Activated CD8-positive, alpha-beta T cell treated with anti-CD3 and anti-CD28 coated beads, Interleukin-2, amount 10 ng/mL, durations not matched to agents 7 days and 5 days (primary cell): ENCODE data around the gene BBS5. TPM values are rescaled to one million over a fixed set of nuclear protein-coding genes. Genes with fewer than 3 reads are reported as not detected.
A peak's percentile ranks its signal among the peaks of the same experiment; 100 is the strongest.
"Not testable (repeated sequence)": the region's sequence is repeated elsewhere in the genome, so short reads cannot be mapped to it uniquely, and the experiment has no call there.

Experiments
- ATAC-seq: fragments of 150-1000 bp; cut with Tn5 transposase; one replicate; pipeline ENCODE4 v1.10.0; 2021; ENCODE audit warnings: moderate library complexity
- CTCF ChIA-PET: fragments of 350-600 bp; sonication (Branson Sonifier 250); formaldehyde crosslinking; loops from one replicate; lab custom pipeline; 2021; ENCODE audit warnings: antibody characterized with exemption; lab: Charles Lee
- POLR2A ChIA-PET: fragments of 350-600 bp; sonication (Branson Sonifier 250); formaldehyde crosslinking; loops from one replicate; lab custom pipeline; 2021; ENCODE audit warnings: antibody characterized with exemption; lab: Charles Lee
- DNase-seq: peaks from one replicate; pipeline ENCODE4 v3.0.0-alpha.2; 2020
- H3K27ac Mint-ChIP-seq: one replicate; pipeline ENCODE4 v1.8.0; 2021; ENCODE audit warnings: mild to moderate bottlenecking, mixed read lengths
- H3K27me3 Mint-ChIP-seq: one replicate; pipeline ENCODE4 v1.8.0; 2021; ENCODE audit warnings: low read depth, mixed read lengths
- H3K36me3 Mint-ChIP-seq: one replicate; pipeline ENCODE4 v1.8.0; 2021; ENCODE audit warnings: low read depth, mixed read lengths
- H3K4me1 Mint-ChIP-seq: one replicate; pipeline ENCODE4 v1.8.0; 2021; ENCODE audit warnings: low read depth, mixed read lengths
- H3K4me3 Mint-ChIP-seq: one replicate; pipeline ENCODE4 v1.8.0; 2021; ENCODE audit warnings: mild to moderate bottlenecking, mixed read lengths
- H3K9me3 Mint-ChIP-seq: one replicate; pipeline ENCODE4 v1.8.0; 2022; ENCODE audit warnings: mixed read lengths; ENCODE audit not compliant: insufficient read depth
- total RNA-seq, 2 experiments: library from RNA; stranded (reverse); gene quantifications; one replicate each; pipeline ENCODE4 v1.2.3, GENCODE V29; 2021

The BBS5 gene
- total RNA-seq, 2 experiments from 2014 or later = 1.9 to 2.2 TPM

- H3K4me3 Mint-ChIP-seq = no peak overlapping the region
- DNase-seq = no peak
- POLR2A ChIA-PET = no interaction called here
- peaks cover 2% of the 10 kb centered on the region for H3K27me3 Mint-ChIP-seq
- H3K4me1 Mint-ChIP-seq = no peaks in the 10 kb centered on the region
- no peaks in the 10 kb centered on the region for H3K9me3 Mint-ChIP-seq
- CTCF ChIA-PET = no interaction called here
- H3K36me3 Mint-ChIP-seq = no peaks in the 10 kb centered on the region
- no peak for ATAC-seq
- H3K27ac Mint-ChIP-seq = no peak overlapping the region
These were observed 33.8 kb downstream of the BBS5 start for GRCh38 chr2:169513094-169513493.

GRCh38 chr2:169513926-169514325, 34.6 kb downstream of the BBS5 start:
- ChIA-PET POLR2A (no interaction called here), CTCF (interaction anchor here (1.1 kb wide), 1 partner anchor 14 kb away, joined by 3 read pairs; no protein-coding TSS in a partner anchor)
- H3K4me1 Mint-ChIP-seq = no peaks in the 10 kb centered on the region
- peaks cover 2% of the 10 kb centered on the region for H3K27me3 Mint-ChIP-seq
- H3K9me3 Mint-ChIP-seq = no peaks in the 10 kb centered on the region
- H3K27ac Mint-ChIP-seq = no peak overlapping the region
- H3K4me3 Mint-ChIP-seq = no peak overlapping the region
- DNase-seq (no peak), ATAC-seq (no peak)
- H3K36me3 Mint-ChIP-seq = no peaks in the 10 kb centered on the region

GRCh38 chr2:169514758-169515157, 35.5 kb downstream of the BBS5 start:
- ATAC-seq, DNase-seq, H3K27me3 Mint-ChIP-seq, H3K4me1 Mint-ChIP-seq, H3K9me3 Mint-ChIP-seq, POLR2A ChIA-PET, H3K4me3 Mint-ChIP-seq, H3K36me3 Mint-ChIP-seq, H3K27ac Mint-ChIP-seq: not testable (repeated sequence)
- CTCF ChIA-PET = interaction anchor here (1.1 kb wide), 1 partner anchor 13 kb away, joined by 3 read pairs; no protein-coding TSS in a partner anchor

GRCh38 chr2:169516488-169516995, 37.2 kb downstream of the BBS5 start:
- H3K4me1 Mint-ChIP-seq, H3K36me3 Mint-ChIP-seq, H3K4me3 Mint-ChIP-seq, POLR2A ChIA-PET, ATAC-seq, H3K27me3 Mint-ChIP-seq, DNase-seq, H3K27ac Mint-ChIP-seq, H3K9me3 Mint-ChIP-seq: not testable (repeated sequence)
- CTCF ChIA-PET = interaction anchor here (1.1 kb wide), 1 partner anchor 37 kb away, joined by 3 read pairs; the partner anchor contains the start of gene BBS5

- no peak overlapping the region for H3K4me3 Mint-ChIP-seq
- no peaks in the 10 kb centered on the region for H3K27me3 Mint-ChIP-seq
- no peaks in the 10 kb centered on the region for H3K36me3 Mint-ChIP-seq
- DNase-seq = no peak
- H3K9me3 Mint-ChIP-seq = no peaks in the 10 kb centered on the region
- H3K4me1 Mint-ChIP-seq = no peaks in the 10 kb centered on the region
- no peak overlapping the region for H3K27ac Mint-ChIP-seq
- ChIA-PET CTCF (no interaction called here), POLR2A (no interaction called here)
- ATAC-seq = no peak
These were observed 41.6 kb downstream of the BBS5 start for GRCh38 chr2:169520896-169521295.

- ATAC-seq = no peak
- Mint-ChIP-seq H3K4me1 (no peaks in the 10 kb centered on the region), H3K9me3 (no peaks in the 10 kb centered on the region), H3K4me3 (no peak overlapping the region), H3K27ac (no peak overlapping the region), H3K27me3 (no peaks in the 10 kb centered on the region), H3K36me3 (peaks cover 5% of the 10 kb centered on the region)
- ChIA-PET CTCF (interaction anchor here (1.5 kb wide), 1 partner anchor 244 kb away, joined by 3 read pairs; no protein-coding TSS in a partner anchor), POLR2A (no interaction called here)
- no peak for DNase-seq
These were observed 44.4 kb downstream of the BBS5 start for GRCh38 chr2:169523681-169524080.

- Mint-ChIP-seq H3K27me3 (no peaks in the 10 kb centered on the region), H3K4me1 (no peaks in the 10 kb centered on the region), H3K9me3 (no peaks in the 10 kb centered on the region), H3K27ac (no peak overlapping the region), H3K4me3 (no peak overlapping the region), H3K36me3 (peaks cover 15% of the 10 kb centered on the region)
- ChIA-PET POLR2A (no interaction called here), CTCF (no interaction called here)
- DNase-seq (no peak), ATAC-seq (no peak)
These were observed 46.1 kb downstream of the BBS5 start for GRCh38 chr2:169525434-169525833.

- H3K4me3 Mint-ChIP-seq = no peak overlapping the region
- no peaks in the 10 kb centered on the region for H3K4me1 Mint-ChIP-seq
- H3K27me3 Mint-ChIP-seq = no peaks in the 10 kb centered on the region
- DNase-seq (no peak), ATAC-seq (no peak)
- no peak overlapping the region for H3K27ac Mint-ChIP-seq
- POLR2A ChIA-PET = no interaction called here
- H3K36me3 Mint-ChIP-seq = peaks cover 18% of the 10 kb centered on the region
- no peaks in the 10 kb centered on the region for H3K9me3 Mint-ChIP-seq
- CTCF ChIA-PET = no interaction called here
These were observed 47.2 kb downstream of the BBS5 start for GRCh38 chr2:169526451-169526850.

- POLR2A ChIA-PET = no interaction called here
- Mint-ChIP-seq H3K27me3 (no peaks in the 10 kb centered on the region), H3K9me3 (no peaks in the 10 kb centered on the region), H3K4me3 (no peak overlapping the region), H3K27ac (no peak overlapping the region), H3K4me1 (no peaks in the 10 kb centered on the region), H3K36me3 (peaks cover 18% of the 10 kb centered on the region)
- DNase-seq (peak; percentile 82), ATAC-seq (peak; percentile 94)
- CTCF ChIA-PET = interaction anchor here (0.6 to 1.5 kb wide), 16 partner anchors 9 to 400 kb away, joined by 3 to 6 read pairs (median 4); partner anchors contain the start of gene KLHL41
These were observed 49.0 kb downstream of the BBS5 start for GRCh38 chr2:169528271-169528701.

GRCh38 chr2:169539460-169539859, 60.2 kb downstream of the BBS5 start:
- H3K27ac Mint-ChIP-seq = not testable (repeated sequence)
- H3K36me3 Mint-ChIP-seq = peaks cover 24% of the 10 kb centered on the region

GRCh38 chr2:169540146-169540545, 60.9 kb downstream of the BBS5 start:
- peaks cover 24% of the 10 kb centered on the region for H3K36me3 Mint-ChIP-seq
- no peaks in the 10 kb centered on the region for H3K9me3 Mint-ChIP-seq
- ATAC-seq = no peak
- no peak overlapping the region for H3K27ac Mint-ChIP-seq
- H3K4me3 Mint-ChIP-seq = no peak overlapping the region
- no peaks in the 10 kb centered on the region for H3K4me1 Mint-ChIP-seq
- DNase-seq = no peak
- CTCF ChIA-PET = no interaction called here
- POLR2A ChIA-PET = no interaction called here
- H3K27me3 Mint-ChIP-seq = no peaks in the 10 kb centered on the region

More at GRCh38 chr2:169539460-169539859, 60.2 kb downstream of the BBS5 start:
- ATAC-seq, H3K4me1 Mint-ChIP-seq, CTCF ChIA-PET, H3K27me3 Mint-ChIP-seq, DNase-seq, H3K4me3 Mint-ChIP-seq, H3K9me3 Mint-ChIP-seq: not testable (repeated sequence)
- POLR2A ChIA-PET = interaction anchor here (0.5 kb wide), 1 partner anchor 528 kb away, joined by 3 read pairs; no protein-coding TSS in a partner anchor

GRCh38 chr2:169542433-169542832, 63.1 kb downstream of the BBS5 start:
- Mint-ChIP-seq H3K27ac (no peak overlapping the region), H3K4me1 (peaks cover 5% of the 10 kb centered on the region), H3K27me3 (no peaks in the 10 kb centered on the region), H3K36me3 (peaks cover 26% of the 10 kb centered on the region), H3K9me3 (no peaks in the 10 kb centered on the region), H3K4me3 (no peak overlapping the region)
- DNase-seq = no peak
- CTCF ChIA-PET = no interaction called here
- POLR2A ChIA-PET = no interaction called here
- no peak for ATAC-seq
